ENCODE measurements around the gene TRIM47.
A peak's percentile ranks its signal among the peaks of the same experiment; 100 is the strongest.
"Not testable (repeated sequence)": the region's sequence is repeated elsewhere in the genome, so short reads cannot be mapped to it uniquely, and the experiment has no call there.

The TRIM47 gene

DNA sequence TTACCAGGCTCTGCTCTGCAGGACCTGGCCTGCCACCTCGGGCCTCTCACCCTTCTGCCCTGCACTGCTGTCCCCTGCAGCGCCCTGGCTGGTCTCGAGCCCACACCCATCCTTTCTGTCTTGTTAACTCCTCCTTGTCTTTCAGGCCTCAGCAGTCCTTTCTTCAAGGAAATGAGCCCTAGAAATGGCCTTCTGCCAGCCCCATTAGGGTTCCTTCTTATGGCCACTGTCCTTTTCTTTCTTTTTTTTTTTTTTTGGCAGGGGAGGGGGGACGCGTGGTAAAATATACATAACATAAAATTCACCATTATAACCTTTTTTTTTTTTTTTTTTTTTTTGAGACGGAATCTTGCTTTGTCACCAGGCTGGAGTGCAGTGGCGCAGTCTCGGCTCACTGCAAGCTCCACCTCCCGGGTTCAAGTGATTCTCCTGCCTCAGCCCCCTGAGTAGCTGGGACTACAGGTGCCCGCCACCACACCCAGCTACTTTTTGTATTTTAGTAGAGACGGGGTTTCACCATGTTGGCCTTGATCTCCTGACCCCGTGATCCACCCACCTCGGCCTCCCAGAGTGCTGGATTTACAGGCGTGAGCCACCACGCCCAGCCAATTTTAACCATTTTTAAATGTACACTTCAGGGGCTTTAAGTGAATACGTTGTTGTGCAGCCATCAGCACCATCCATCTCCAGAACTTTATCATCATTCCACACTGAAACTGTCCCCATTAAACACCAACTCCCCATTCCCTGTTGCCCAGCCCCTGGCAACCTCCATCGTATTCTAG is 12.8 kb downstream of the TRIM47 start:
- DNase-seq, result not testable (repeated sequence)

DNA sequence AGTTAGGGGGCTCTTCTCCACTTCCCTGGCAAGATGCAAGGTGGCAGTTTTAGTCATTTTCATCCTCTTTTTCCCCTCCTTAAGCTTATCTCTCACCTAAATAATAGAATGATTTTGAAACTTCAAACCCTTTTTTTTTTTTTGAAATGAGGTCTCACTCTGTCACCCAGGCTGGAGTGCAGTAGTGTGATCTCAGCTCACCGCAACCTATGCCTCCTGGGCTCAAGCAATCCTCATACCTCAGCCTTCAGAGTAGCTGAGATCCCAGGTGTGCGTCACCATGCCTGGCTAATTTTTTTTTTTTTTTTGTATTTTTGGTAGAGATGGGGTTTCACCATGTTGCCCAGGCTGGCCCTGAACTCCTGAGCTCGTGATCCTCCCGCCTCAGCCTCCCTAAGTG is 13.5 kb downstream of the TRIM47 start:
- DNase-seq, result not testable (repeated sequence)

- DNase-seq, result peak; percentile 14
Observed at GRCh38 chr17:75864448-75864871, 13.9 kb downstream of the TRIM47 start.

GRCh38 chr17:75861927-75862317 is 16.5 kb downstream of the TRIM47 start:
- no peak for DNase-seq

- not testable (repeated sequence) for DNase-seq
Observed at GRCh38 chr17:75859358-75859757, 19.0 kb downstream of the TRIM47 start.

DNA sequence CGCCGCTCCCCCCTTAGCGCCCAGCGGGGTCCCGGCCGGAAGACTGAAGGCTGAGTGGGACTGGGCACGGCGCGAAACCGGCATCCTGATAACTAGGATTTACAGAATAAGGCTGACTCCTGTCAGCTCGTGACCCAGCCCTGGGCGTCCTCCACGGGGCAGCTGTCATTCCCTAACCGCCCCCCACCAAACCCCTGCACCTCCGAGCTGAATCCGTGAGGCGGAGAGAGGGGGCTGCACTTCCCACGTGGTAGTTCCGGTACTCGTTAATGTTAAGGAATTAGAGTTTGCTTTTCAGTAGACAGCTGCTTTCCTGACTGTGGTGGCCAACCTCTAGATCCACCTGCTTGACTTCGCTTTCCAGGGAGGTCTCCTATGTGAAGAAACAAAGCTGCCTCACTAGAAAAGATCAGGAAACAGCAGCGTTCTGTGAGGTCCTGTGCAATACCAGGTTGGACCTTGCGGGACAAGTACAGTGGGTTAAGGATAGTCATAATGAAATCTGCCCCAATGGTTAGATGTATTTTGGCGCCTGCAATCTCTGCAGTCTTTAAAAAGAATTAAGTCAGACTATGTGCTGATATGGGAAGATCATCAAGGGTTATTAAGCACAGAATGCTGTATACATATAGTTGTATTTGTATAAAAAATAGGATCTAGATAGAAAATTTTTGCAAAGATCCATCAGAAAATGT is 22.2 kb downstream of the TRIM47 start:
- DNase-seq, result no peak

GRCh38 chr17:75855310-75856061 is 22.9 kb downstream of the TRIM47 start, which contains the start of gene WBP2:
Gene WBP2, minus strand, starts transcription at chr17:75855335. Its CDS starts 38 bp downstream, at chr17:75855297.
- peak; percentile 99 for DNase-seq

GRCh38 chr17:75854881-75855309 is 23.5 kb downstream of the TRIM47 start:
- DNase-seq, result no peak

DNA sequence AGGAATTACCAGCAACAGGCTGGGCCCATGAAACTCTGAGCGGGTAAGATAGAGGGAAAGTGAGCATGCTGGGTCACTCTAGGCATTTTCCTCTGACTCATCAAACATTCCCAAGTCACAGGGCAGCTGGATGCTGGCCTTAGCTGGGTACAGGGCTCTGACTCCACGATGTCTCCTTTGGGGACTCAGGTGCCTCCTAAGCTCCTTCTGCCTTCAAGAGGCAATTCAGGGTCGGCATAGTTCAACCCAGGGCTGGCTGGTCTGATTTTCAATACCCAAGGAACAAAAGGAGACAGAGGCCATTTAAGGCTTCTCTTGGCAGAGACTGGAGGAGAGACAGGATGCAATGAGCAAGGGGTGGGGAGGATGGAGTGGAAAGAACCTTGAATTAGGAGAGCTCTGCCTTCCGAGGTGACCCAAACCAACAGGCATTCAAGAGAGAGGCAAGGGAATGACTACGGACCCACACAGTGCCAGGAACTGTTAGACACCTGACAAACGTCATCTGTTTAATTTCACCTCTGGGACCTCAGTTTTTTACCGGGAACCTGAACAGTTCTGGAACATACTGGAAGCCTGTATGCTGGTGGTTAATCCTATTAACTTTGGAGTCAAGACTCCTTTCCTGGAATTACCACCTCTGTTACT is 24.2 kb downstream of the TRIM47 start:
- DNase-seq, result no peak

DNA sequence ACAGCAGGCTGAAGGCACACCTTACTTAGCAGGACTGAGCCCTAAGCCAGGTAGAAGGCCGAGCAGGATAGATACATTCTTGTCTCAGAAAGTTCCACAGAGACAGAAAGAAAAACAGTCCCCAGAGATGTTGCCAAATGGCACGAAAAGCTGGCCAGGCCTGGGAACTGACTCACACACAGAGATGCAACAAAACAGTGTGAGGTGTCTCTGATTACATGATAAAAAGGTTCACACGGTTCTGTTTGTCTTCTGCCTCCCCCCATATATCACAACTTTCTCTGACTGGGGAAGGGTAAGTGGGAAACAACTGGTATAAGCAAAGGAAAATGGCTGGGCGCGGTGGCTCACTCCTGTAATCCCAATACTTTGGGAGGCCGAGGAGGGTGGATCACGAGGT is 24.9 kb downstream of the TRIM47 start:
- no peak for DNase-seq

DNA sequence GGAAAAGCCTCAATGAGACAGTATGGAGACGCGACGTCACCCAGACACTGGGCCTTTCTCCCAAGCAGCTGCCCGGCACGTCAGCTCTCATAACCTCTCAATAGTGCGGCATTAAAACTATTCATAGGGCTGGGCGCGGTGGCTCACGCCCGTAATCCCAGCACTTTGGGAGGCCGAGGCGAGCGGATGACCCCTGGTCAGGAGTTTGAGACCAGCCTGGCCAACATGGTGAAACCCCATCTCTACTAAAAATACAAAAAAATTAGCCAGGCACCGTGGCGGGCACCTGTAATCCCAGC is 26.7 kb downstream of the TRIM47 start:
- DNase-seq, result not testable (repeated sequence)

DNA sequence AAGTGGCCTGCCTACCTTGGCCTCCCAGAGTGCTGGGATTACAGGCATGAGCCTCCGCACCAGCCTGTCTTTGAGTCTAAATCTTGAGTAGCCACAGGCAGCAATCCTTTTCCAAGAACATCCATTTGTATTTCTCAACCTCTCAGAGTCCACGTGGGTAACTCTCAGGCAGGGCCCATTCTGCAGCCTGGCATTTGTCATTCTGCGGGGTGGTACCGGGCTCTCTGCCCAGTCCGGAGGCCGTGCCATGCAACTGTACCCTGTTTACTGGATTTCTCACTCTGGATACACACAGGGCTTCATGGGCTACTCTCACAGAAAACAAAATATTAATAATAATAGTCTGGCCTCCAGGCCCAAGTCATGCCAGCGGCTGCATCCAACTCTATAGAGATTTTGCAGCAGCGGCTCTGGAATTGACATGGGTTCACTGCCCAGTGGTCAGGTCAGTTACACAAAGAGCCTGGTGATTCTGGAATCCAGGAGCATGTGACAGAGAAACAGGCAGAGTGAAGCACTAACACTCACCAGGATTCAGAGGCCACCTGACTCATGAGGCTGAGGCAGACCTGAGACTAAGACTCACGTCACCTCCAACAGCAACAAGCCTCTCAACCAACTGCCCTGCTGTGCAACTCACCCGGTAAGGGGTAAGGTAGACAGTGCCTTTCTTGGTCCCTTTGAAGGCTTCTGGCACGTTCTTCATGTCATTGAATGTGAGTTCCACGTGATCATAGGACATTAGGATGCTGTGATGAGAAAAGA is 27.3 kb downstream of the TRIM47 start:
- no peak for DNase-seq

GRCh38 chr17:75849724-75850123 is 28.7 kb downstream of the TRIM47 start:
- no peak for DNase-seq

- no peak for DNase-seq
Observed at GRCh38 chr17:75849279-75849646, 29.1 kb downstream of the TRIM47 start.

DNA sequence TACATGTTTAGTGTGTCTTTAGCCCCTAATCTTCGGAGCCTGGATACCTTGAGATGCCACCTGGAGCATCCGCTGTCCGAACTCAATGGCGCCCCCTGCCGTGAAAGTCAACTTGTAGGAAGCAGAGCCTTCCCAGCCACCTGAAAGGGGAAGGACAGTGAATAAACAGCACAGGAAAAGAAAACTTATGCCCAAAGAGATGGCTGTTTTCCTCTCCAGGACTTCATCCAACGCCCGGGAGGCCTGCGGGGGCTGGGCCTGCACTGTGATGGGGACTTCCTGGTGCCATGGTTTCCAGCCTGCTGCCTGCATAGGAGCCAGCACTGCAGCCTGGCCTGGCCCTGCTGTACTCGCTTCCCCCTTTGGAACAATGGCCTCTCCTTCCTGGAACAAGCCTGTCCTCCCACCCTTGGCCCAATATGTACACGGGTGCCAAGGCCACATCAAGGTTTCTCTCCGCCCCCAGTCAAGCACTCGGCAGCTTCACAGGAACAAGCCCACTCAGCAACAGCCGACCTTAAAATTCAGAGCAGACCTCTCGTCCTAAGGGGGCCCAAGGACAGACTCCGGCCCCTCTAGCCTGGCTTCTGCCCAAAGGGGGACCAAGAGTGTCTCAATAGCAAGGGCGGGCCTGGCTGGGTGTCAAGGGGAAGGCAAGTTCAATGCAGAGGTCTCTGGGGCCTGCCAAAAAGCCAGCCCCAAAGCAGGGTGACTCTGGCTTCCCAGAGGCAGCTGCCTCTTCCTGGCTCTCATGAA is 29.7 kb downstream of the TRIM47 start:
- DNase-seq, result peak; percentile 54

GRCh38 chr17:75847614-75848522 is 30.5 kb downstream of the TRIM47 start:
- DNase-seq, result no peak

GRCh38 chr17:75846692-75847613 is 31.4 kb downstream of the TRIM47 start:
- DNase-seq, result no peak

- no peak for DNase-seq
Observed at GRCh38 chr17:75845933-75846691, 32.3 kb downstream of the TRIM47 start.
